Activated naive CD4-positive, alpha-beta T cell treated with Interleukin-2 at 50 U/mL for 16 hours (primary cell): Measurements from ENCODE around the gene PTCRA.
"Not testable (repeated sequence)": the region's sequence is repeated elsewhere in the genome, so short reads cannot be mapped to it uniquely, and the experiment has no call there.

Experiments used
- DNase-seq: peaks from one replicate; pipeline ENCODE4 v3.0.0-alpha.2; 2020

Gene PTCRA

GRCh38 chr6:42915732-42916131, at the start of gene PTCRA:
Gene PTCRA, plus strand, starts transcription at chr6:42916053. Its CDS starts 17 bp downstream, at chr6:42916070.
- no peak for DNase-seq

GRCh38 chr6:42870145-42870936, 45.5 kb upstream of the PTCRA start:
- DNase-seq = no peak

GRCh38 chr6:42871711-42872110, 44.1 kb upstream of the PTCRA start:
- no peak for DNase-seq

GRCh38 chr6:42873313-42873712, 42.5 kb upstream of the PTCRA start:
- DNase-seq = no peak

GRCh38 chr6:42877695-42878094, 38.2 kb upstream of the PTCRA start:
- DNase-seq = no peak

- peak; percentile 84 for DNase-seq
These were observed 36.2 kb upstream of the PTCRA start, which contains the start of gene RPL7L1 for GRCh38 chr6:42879372-42880239. Gene RPL7L1, plus strand, starts transcription at chr6:42879616. Its CDS starts 295 bp downstream, at chr6:42879911.

- not testable (repeated sequence) for DNase-seq
These were observed 35.5 kb upstream of the PTCRA start for GRCh38 chr6:42880240-42880817.

- not testable (repeated sequence) for DNase-seq
These were observed 35.0 kb upstream of the PTCRA start for GRCh38 chr6:42880871-42881270.

- no peak for DNase-seq
These were observed 30.2 kb upstream of the PTCRA start for GRCh38 chr6:42885702-42886101.

GRCh38 chr6:42888201-42888600, 27.7 kb upstream of the PTCRA start:
- DNase-seq = not testable (repeated sequence)

- DNase-seq = no peak
These were observed 26.0 kb upstream of the PTCRA start for GRCh38 chr6:42889815-42890214.

- DNase-seq = peak; percentile 91
These were observed 25.3 kb upstream of the PTCRA start for GRCh38 chr6:42890311-42891198.

GRCh38 chr6:42891199-42891722, 24.6 kb upstream of the PTCRA start:
- DNase-seq = no peak

GRCh38 chr6:42894041-42894828, 21.6 kb upstream of the PTCRA start:
- not testable (repeated sequence) for DNase-seq

GRCh38 chr6:42896178-42896719, 19.6 kb upstream of the PTCRA start:
- no peak for DNase-seq

- peak; percentile 67 for DNase-seq
These were observed 16.9 kb upstream of the PTCRA start for GRCh38 chr6:42898891-42899361.

- no peak for DNase-seq
These were observed 16.0 kb upstream of the PTCRA start for GRCh38 chr6:42899871-42900270.

- peak; percentile 61 for DNase-seq
These were observed 14.3 kb upstream of the PTCRA start for GRCh38 chr6:42901538-42901957.

- DNase-seq = not testable (repeated sequence)
These were observed 13.2 kb upstream of the PTCRA start for GRCh38 chr6:42902429-42903263.

GRCh38 chr6:42904467-42904866, 11.4 kb upstream of the PTCRA start:
- no peak for DNase-seq
